ENCODE data around the gene TSHZ1.

DNA sequence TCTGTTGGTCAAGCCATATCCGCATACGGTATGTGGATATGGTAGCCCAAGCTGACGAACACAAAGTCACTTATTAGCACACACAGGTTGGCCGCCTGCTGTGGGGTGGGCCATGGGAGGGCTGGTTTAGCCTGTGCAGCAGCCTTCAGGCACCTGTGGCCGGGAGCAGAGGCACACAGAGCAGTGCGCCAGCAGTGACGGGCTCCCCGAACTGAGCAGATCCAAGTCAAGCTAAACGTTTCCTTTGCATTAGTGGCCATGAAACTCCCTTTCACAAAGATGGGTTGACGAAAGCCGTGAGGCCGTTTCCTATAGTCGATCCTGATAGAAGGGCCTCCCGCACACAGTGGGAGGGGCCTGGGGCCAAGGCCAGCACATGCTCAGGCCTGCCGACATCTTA is 72.1 kb downstream of the TSHZ1 start:
- TF ChIP-seq, protein P1, sequence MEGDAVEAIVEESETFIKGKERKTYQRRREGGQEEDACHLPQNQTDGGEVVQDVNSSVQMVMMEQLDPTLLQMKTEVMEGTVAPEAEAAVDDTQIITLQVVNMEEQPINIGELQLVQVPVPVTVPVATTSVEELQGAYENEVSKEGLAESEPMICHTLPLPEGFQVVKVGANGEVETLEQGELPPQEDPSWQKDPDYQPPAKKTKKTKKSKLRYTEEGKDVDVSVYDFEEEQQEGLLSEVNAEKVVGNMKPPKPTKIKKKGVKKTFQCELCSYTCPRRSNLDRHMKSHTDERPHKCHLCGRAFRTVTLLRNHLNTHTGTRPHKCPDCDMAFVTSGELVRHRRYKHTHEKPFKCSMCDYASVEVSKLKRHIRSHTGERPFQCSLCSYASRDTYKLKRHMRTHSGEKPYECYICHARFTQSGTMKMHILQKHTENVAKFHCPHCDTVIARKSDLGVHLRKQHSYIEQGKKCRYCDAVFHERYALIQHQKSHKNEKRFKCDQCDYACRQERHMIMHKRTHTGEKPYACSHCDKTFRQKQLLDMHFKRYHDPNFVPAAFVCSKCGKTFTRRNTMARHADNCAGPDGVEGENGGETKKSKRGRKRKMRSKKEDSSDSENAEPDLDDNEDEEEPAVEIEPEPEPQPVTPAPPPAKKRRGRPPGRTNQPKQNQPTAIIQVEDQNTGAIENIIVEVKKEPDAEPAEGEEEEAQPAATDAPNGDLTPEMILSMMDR (IDR thresholded peaks at IDR 0.05), result no peak
- TF ChIP-seq POLR2AphosphoS5 (IDR thresholded peaks at IDR 0.05) (no peak), POLR2A (IDR thresholded peaks at IDR 0.05) (no peak)
